Keratinocyte (primary cell): ENCODE data around the gene NDUFS8. TPM values are rescaled to one million over a fixed set of nuclear protein-coding genes. Genes with fewer than 3 reads are reported as not detected.

Experiments used
- DNase-seq: peaks from one replicate; pipeline ENCODE4 v3.0.0-alpha.2; 2011; ENCODE audit warnings: low read depth, missing footprints, low spot score
- FAIRE-seq: peaks from 2 replicates; lab custom pipeline; 2011; peaks lifted over from hg19 to GRCh38; lab: Jason Lieb, UNC
- H2AFZ ChIP-seq: 2 replicates; pipeline ENCODE4 v1.6.0; 2012; ENCODE audit warnings: low read length, control low read depth, inconsistent platforms; ENCODE audit not compliant: control insufficient read depth
- H3K27ac ChIP-seq: 2 replicates; pipeline ENCODE4 v1.5.1; 2011; ENCODE audit warnings: low read length; ENCODE audit not compliant: control insufficient read depth, insufficient read depth
- H3K27me3 ChIP-seq: 3 replicates; pipeline ENCODE4 v1.6.0; 2011; ENCODE audit warnings: low read length; ENCODE audit not compliant: control insufficient read depth, insufficient read depth; ENCODE audit errors: extremely low read depth
- H3K36me3 ChIP-seq, 2 experiments: 2 replicates in 1 of 2; 3 replicates in 1 of 2; pipeline ENCODE4 v1.5.1; 2011; ENCODE audit warnings: low read length in 2 of 2, mild to moderate bottlenecking in 1 of 2; ENCODE audit not compliant: control insufficient read depth in 2 of 2, insufficient read depth in 2 of 2; ENCODE audit errors: extremely low read depth in 1 of 2
- H3K4me1 ChIP-seq: 3 replicates; pipeline ENCODE4 v1.5.1; 2011; ENCODE audit warnings: low read length; ENCODE audit not compliant: control insufficient read depth, insufficient read depth; ENCODE audit errors: extremely low read depth
- H3K4me2 ChIP-seq: 3 replicates; pipeline ENCODE4 v1.6.0; 2011; ENCODE audit warnings: low read depth, low read length; ENCODE audit not compliant: control insufficient read depth, insufficient read depth; ENCODE audit errors: extremely low read depth
- H3K4me3 ChIP-seq, 3 experiments: fragments of 200-600 bp in 1 of 3; sonication (generic) in 1 of 3; 2 replicates in 2 of 3; 3 replicates in 1 of 3; pipeline ENCODE4 v1.5.1; 2011 to 2016; ENCODE audit warnings: low read length in 3 of 3, mild to moderate bottlenecking in 3 of 3, control low read depth in 2 of 3, inconsistent platforms in 1 of 3, low read depth in 1 of 3, mixed read lengths in 1 of 3, mixed run types in 1 of 3, moderate library complexity in 1 of 3; ENCODE audit not compliant: control insufficient read depth in 2 of 3, insufficient read depth in 2 of 3; ENCODE audit errors: extremely low read depth in 1 of 3
- H3K79me2 ChIP-seq: 2 replicates; pipeline ENCODE4 v1.6.0; 2012; ENCODE audit warnings: low read length; ENCODE audit not compliant: control insufficient read depth, insufficient read depth
- H3K9ac ChIP-seq: 3 replicates; pipeline ENCODE4 v1.6.0; 2011; ENCODE audit warnings: low read length; ENCODE audit not compliant: control insufficient read depth, insufficient read depth; ENCODE audit errors: extremely low read depth
- H3K9me1 ChIP-seq: 3 replicates; pipeline ENCODE4 v1.6.0; 2011; ENCODE audit warnings: low read length; ENCODE audit not compliant: control insufficient read depth, insufficient read depth; ENCODE audit errors: extremely low read depth
- H3K9me3 ChIP-seq: 2 replicates; pipeline ENCODE4 v1.5.1; 2012; ENCODE audit warnings: low read depth, low read length; ENCODE audit not compliant: control insufficient read depth
- H4K20me1 ChIP-seq: 3 replicates; pipeline ENCODE4 v1.6.0; 2011; ENCODE audit warnings: low read length; ENCODE audit not compliant: control insufficient read depth, insufficient read depth; ENCODE audit errors: extremely low read depth
- EZH2 ChIP-seq: IDR thresholded peaks from one replicate; pipeline ENCODE4 v1.6.1; 2012; ENCODE audit warnings: inconsistent platforms, mild to moderate bottlenecking, low read length, moderate library complexity
- dilution Hi-C: fragments of 300-500 bp; cut with MboI; formaldehyde crosslinking; loops from one replicate; pipeline ENCODE4 v1.7.0; 2020; ENCODE audit warnings: low sequenced_read_pairs; ENCODE audit not compliant: extremely low pct_ligation_motif_present
- polyA plus RNA-seq, 5 experiments: library from polyadenylated mRNA; depleted of rRNA in 3 of 5; stranded (reverse) in 3 of 5; stranded (forward) in 1 of 5; unstranded in 1 of 5; fragments of >200 nt; gene quantifications; 1 replicate in 1 of 5; 2 replicates in 3 of 5; 3 replicates in 1 of 5; pipeline versions ENCODE4 v1.2.1 to v1.2.3, GENCODE V29; 2011 to 2012; ENCODE audit warnings: missing spikeins in 2 of 5, low read depth in 1 of 5, low replicate concordance in 1 of 5
- TF ChIP-seq, protein P1 (sequence below), 3 experiments: IDR thresholded peaks in 1 of 3; conservative IDR thresholded peaks in 1 of 3; optimal IDR thresholded peaks in 1 of 3; 2 replicates in 2 of 3; 3 replicates in 1 of 3; pipeline versions ENCODE3 to v1.5.1; 2011; ENCODE audit warnings: low read length in 3 of 3, mild to moderate bottlenecking in 3 of 3, moderate library complexity in 2 of 3, control low read depth in 1 of 3, inconsistent platforms in 1 of 3; ENCODE audit not compliant: insufficient read depth in 2 of 3; ENCODE audit errors: extremely low read depth in 1 of 3

Gene NDUFS8
- polyA plus RNA-seq, 1 donor (not counting 4 experiments of a cell fraction or from before 2014, with no cell fraction given) = 51.7 TPM

DNA sequence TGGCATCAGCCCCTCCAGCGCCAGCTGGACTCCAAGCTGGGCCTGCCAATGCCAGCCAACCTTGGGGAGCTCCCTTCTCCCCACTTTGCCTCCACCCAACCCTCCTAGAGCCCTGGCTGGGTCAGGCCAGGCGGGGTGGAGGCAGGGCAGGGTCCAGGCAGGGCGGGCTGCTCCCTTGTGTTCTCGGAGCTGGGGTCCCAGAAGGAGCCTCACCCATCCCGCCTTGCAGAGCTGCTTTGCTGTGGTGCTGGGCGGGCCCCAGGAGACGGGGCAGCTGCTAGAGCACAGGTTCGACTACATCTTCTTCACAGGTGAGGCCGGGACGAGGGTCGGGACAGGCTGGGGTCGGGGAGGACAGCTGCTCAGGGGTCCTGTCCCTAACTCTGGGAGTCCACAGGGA is 11.0 kb upstream of the NDUFS8 start:
- FAIRE-seq = no peak
- no peak for DNase-seq
- no peaks in the 10 kb centered on the region for H4K20me1 ChIP-seq
- no peak overlapping the region for H3K4me3 ChIP-seq
- no peaks in the 10 kb centered on the region for H3K79me2 ChIP-seq
- dilution Hi-C loops = no loop called here
- H2AFZ ChIP-seq = no peak overlapping the region
- H3K27ac ChIP-seq = no peak overlapping the region
- no peaks in the 10 kb centered on the region for H3K36me3 ChIP-seq
- no peak overlapping the region for H3K9ac ChIP-seq
- H3K4me2 ChIP-seq = no peak overlapping the region
- no peak for TF ChIP-seq EZH2
- TF ChIP-seq, protein P1, sequence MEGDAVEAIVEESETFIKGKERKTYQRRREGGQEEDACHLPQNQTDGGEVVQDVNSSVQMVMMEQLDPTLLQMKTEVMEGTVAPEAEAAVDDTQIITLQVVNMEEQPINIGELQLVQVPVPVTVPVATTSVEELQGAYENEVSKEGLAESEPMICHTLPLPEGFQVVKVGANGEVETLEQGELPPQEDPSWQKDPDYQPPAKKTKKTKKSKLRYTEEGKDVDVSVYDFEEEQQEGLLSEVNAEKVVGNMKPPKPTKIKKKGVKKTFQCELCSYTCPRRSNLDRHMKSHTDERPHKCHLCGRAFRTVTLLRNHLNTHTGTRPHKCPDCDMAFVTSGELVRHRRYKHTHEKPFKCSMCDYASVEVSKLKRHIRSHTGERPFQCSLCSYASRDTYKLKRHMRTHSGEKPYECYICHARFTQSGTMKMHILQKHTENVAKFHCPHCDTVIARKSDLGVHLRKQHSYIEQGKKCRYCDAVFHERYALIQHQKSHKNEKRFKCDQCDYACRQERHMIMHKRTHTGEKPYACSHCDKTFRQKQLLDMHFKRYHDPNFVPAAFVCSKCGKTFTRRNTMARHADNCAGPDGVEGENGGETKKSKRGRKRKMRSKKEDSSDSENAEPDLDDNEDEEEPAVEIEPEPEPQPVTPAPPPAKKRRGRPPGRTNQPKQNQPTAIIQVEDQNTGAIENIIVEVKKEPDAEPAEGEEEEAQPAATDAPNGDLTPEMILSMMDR (optimal IDR thresholded peaks at IDR 0.05 in 1 of 3, IDR thresholded peaks at IDR 0.05 in 1 of 3, conservative IDR thresholded peaks at IDR 0.05 in 1 of 3; ENCODE audit: extremely low read depth in 1 of 3, insufficient read depth in 2 of 3, low read length in 3 of 3) = no peak
- no peaks in the 10 kb centered on the region for H3K9me3 ChIP-seq
- no peaks in the 10 kb centered on the region for H3K9me1 ChIP-seq
- H3K4me1 ChIP-seq = peaks cover 9% of the 10 kb centered on the region
- no peaks in the 10 kb centered on the region for H3K27me3 ChIP-seq

DNA sequence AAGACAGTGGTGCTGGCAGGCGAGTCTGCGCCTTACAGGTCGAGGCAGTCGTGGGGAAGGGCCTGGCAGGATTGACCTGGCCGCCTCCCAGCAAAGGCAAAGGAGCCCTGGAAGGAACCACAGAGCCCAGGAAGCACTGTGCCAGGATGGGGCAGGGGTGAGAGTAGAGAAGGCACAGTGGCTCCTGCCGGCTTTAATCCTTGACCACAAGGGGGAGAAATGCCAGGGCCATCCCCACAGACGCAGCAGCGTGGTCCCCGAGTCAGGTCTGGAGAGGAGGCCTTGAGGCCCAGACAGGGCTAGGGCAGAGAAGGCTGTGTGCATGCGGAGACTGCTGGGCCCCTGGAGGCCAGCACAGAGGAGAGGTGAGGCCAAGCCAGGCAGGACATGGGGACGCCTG is 9.9 kb upstream of the NDUFS8 start:
- peak overlapping the region; percentile 13 for H2AFZ ChIP-seq
- H3K4me3 ChIP-seq = no peak overlapping the region
- no peak overlapping the region for H3K27ac ChIP-seq
- no peaks in the 10 kb centered on the region for H4K20me1 ChIP-seq
- no peaks in the 10 kb centered on the region for H3K9me1 ChIP-seq
- dilution Hi-C loops = no loop called here
- DNase-seq = no peak
- H3K9me3 ChIP-seq = no peaks in the 10 kb centered on the region
- peaks cover 2% of the 10 kb centered on the region for H3K4me1 ChIP-seq
- H3K79me2 ChIP-seq = no peaks in the 10 kb centered on the region
- no peak overlapping the region for H3K4me2 ChIP-seq
- no peak overlapping the region for H3K9ac ChIP-seq
- H3K27me3 ChIP-seq = no peaks in the 10 kb centered on the region
- no peaks in the 10 kb centered on the region for H3K36me3 ChIP-seq
- no peak for TF ChIP-seq EZH2
- TF ChIP-seq, protein P1 (optimal IDR thresholded peaks at IDR 0.05 in 1 of 3, IDR thresholded peaks at IDR 0.05 in 1 of 3, conservative IDR thresholded peaks at IDR 0.05 in 1 of 3; ENCODE audit: extremely low read depth in 1 of 3, insufficient read depth in 2 of 3, low read length in 3 of 3) = peak; percentile 23 to 56 (median 41)
- no peak for FAIRE-seq
